Measurements from ENCODE around the gene ICAM4. TPM values are rescaled to one million over a fixed set of nuclear protein-coding genes. Genes with fewer than 3 reads are reported as not detected.
A peak's percentile ranks its signal among the peaks of the same experiment; 100 is the strongest.
"Not testable (repeated sequence)": the region's sequence is repeated elsewhere in the genome, so short reads cannot be mapped to it uniquely, and the experiment has no call there.

The ICAM4 gene
- total RNA-seq, 2 donors from 2014 or later = 0.42 to 0.85 TPM

- no peak for ATAC-seq
- no peak for DNase-seq
- intact Hi-C loops (cut with DNase I) = loop anchor here in 1 of 2 donors (5.0 kb wide), 1 partner anchor 60 kb away; the partner anchor contains the start of gene ICAM1
Observed at GRCh38 chr19:10332158-10332964, 45.6 kb downstream of the ICAM4 start.

DNA sequence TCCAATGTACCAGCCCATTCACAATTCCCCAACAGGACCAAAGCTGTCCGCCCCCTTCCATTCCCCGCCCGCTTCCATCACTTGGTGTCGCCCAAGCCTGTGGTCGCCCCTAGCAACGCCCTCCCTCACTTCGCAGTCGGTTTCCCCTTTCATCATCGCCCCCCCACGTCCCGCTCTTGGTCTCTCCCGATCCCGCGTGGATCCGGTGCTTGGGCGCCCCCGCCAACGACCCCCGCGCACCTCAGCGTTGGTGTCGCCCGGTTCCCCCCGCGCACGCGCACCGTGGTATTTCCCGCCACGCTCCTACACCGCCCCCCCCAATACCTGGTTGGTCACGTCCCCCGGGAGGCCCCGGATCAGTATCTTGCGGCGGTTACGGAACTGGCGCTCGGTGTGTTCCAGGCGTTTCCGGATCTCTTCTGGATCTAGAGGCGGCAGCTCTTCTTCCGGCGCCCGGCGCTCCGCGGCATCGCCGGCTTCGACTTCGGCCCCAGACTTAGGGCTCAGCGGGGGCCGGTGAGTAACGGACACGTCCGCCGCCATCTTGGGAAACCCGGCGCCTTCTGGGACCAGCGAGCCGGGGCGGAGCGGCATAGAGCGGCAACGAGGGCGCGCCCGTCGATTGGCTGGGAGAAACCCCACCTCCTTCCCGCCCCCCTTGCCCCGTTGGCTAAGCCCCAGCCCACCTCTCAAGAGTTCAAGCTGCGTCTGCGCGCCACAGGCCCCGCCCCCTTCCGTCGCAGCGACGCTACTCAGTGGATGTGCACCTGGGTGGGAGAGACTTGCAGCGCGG is 46.4 kb downstream of the ICAM4 start, which contains the start of gene RAVER1:
TSS of gene RAVER1 (minus strand) at position 565 of the 793 bp plus-strand sequence. CDS start at position 543, 22 bp downstream.
- DNase-seq (peak; percentile 99), ATAC-seq (peak; percentile 94 to 95)
- intact Hi-C loops (cut with DNase I) = loop anchor here in 1 of 2 donors (5.0 kb wide), 1 partner anchor 61 kb away; the partner anchor contains the start of gene ICAM1

DNA sequence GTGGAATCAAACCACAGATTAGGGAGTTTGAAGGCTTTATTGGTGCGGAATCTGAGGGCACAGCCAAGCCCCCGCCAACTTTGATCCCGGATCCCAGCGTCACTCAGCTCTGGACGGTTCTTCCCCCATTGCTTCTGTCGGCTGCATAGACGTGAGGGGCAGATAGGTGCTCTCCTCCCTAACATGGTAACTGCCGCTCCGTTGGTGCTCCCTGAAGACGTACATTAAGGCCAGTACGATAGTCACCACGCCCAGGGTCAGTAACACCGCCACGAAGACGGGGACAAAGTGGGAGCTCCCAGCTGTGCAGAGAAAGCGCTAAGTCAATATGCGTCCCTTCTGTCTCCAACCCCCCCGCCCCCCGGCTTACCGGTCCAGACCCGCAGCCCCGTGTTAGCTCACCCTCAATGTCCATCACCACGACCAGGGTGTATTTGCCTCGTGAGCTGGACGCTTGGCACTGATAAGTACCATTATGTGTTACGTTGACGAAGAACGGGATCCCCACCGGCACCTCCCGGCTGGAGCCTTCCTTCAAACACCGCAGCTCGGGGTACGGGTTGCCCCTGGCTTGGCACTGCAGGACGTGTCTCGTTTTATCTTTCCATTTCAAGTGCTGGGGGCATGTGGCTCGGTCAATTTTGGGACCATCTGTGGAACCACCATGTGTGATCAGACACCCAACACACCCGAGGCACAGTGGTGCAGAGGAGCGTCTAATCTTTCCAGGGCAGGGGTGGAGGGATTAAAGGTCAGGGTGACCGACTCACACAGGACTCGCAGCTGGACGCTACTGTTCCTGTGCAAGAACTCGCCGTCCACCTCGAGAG is 47.2 kb downstream of the ICAM4 start:
- ATAC-seq (peak in 1 of 2 donors; percentile 0), DNase-seq (no peak)
- intact Hi-C loops (cut with DNase I) = loop anchor here in 1 of 2 donors (5.0 kb wide), 1 partner anchor 62 kb away; the partner anchor contains the start of gene ICAM1

DNA sequence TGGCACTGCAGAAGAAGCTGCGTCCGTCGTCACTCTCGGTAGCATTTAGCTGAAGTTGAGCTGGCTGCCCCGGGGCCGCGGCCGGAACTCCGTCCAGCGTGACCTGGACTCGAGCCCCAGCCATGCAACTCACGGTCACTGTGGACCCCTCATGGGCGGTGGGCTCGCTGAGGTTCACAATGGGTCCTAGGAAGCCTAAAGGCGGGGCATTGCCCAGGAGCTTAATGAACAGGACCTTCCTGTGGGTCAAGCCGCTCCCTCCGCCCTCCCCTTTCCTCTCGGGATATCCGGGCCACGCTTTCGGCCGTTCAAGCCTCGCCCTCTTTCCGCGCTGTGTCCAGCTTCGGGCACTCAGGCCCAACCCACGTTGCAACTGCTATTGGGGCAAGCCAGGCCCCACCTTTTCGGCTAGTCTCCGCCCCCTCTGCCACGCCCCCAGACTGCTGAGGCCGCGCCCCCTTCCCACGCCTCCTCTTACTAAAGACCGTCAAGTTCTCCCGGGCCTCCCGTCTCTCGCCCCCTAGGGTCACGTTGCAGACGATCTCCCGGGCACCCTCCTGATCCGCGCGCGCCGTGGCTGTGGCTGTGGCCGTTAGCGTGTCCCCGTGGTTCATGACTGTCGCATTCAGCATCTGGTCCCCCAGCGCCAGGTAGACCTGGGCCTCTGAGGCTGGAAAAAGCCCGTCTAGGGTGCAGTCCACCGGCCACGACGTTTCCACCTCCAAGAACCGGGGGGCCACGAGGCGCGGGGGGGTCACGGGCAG is 48.0 kb downstream of the ICAM4 start:
- ATAC-seq = peak; percentile 85 to 89
- DNase-seq = peak; percentile 97
- intact Hi-C loops (cut with DNase I) = loop anchor here in 1 of 2 donors (5.0 kb wide), 2 partner anchors 43 to 62 kb away; partner anchors contain the start of gene ICAM1

- DNase-seq = no peak
- intact Hi-C loops (cut with DNase I) = loop anchor here in 1 of 2 donors (5.0 kb wide), 1 partner anchor 42 kb away; no protein-coding TSS in a partner anchor
- ATAC-seq = no peak
Observed at GRCh38 chr19:10335352-10335985, 48.7 kb downstream of the ICAM4 start.

GRCh38 chr19:10336725-10337124 is 50.0 kb downstream of the ICAM4 start:
- ATAC-seq, DNase-seq: not testable (repeated sequence)
- intact Hi-C loops (cut with DNase I) = loop anchor here in 1 of 2 donors (5.0 kb wide), 1 partner anchor 41 kb away; no protein-coding TSS in a partner anchor

Other genes with a start within 250 kb of the ICAM4 start
- gene SHFL, start 200.6 kb upstream of the ICAM4 start, total RNA-seq = 10 to 100 TPM; 11.4 to 18.7 TPM
- under 1 TPM in 1 of 2 donors, not detected in 1; 0.24 TPM for gene ANGPTL6, start 184.3 kb upstream of the ICAM4 start, total RNA-seq
- 10 to 100 TPM; 23.6 to 38.9 TPM for gene PPAN, start 180.6 kb upstream of the ICAM4 start, total RNA-seq
- gene P2RY11, start 175.3 kb upstream of the ICAM4 start, total RNA-seq = 10 to 100 TPM in 1 of 2 donors, 1 to 10 TPM in 1; 3.8 to 13.2 TPM
- 100 to 1,000 TPM; 136 to 148 TPM for gene EIF3G, start 167.1 kb upstream of the ICAM4 start, total RNA-seq
- gene DNMT1, start 92.0 kb upstream of the ICAM4 start, total RNA-seq = 10 to 100 TPM; 32.7 to 34.9 TPM
- gene S1PR2, start 55.6 kb upstream of the ICAM4 start, total RNA-seq = 10 to 100 TPM in 1 of 2 donors, 1 to 10 TPM in 1; 7.9 to 13.6 TPM
- gene MRPL4, start 34.7 kb upstream of the ICAM4 start, total RNA-seq = 10 to 100 TPM; 60.2 to 68.5 TPM
- 10 to 100 TPM; 12.0 to 28.5 TPM for gene ICAM1, start 15.8 kb upstream of the ICAM4 start, total RNA-seq
- under 1 TPM; 0.71 to 0.86 TPM for gene ICAM5, start 3.0 kb downstream of the ICAM4 start, total RNA-seq
- 1 to 10 TPM; 1.5 to 1.8 TPM for gene ZGLP1, start 22.9 kb downstream of the ICAM4 start, total RNA-seq
- gene FDX2, start 29.1 kb downstream of the ICAM4 start, total RNA-seq = 10 to 100 TPM; 14.1 to 18.2 TPM
- gene RAVER1, start 46.6 kb downstream of the ICAM4 start, total RNA-seq = 10 to 100 TPM; 14.0 to 19.3 TPM
- 10 to 100 TPM; 23.4 to 25.3 TPM for gene ICAM3, start 52.7 kb downstream of the ICAM4 start, total RNA-seq
- 10 to 100 TPM; 57.3 to 59.3 TPM for gene TYK2, start 93.6 kb downstream of the ICAM4 start, total RNA-seq
- 100 to 1,000 TPM; 130 to 156 TPM for gene CDC37, start 116.6 kb downstream of the ICAM4 start, total RNA-seq
- gene PDE4A, start 133.6 kb downstream of the ICAM4 start, total RNA-seq = 10 to 100 TPM; 13.5 to 13.7 TPM
- 10 to 100 TPM; 53.5 to 55.1 TPM for gene KEAP1, start 216.4 kb downstream of the ICAM4 start, total RNA-seq
- under 1 TPM; 0.21 to 0.29 TPM for gene S1PR5, start 230.5 kb downstream of the ICAM4 start, total RNA-seq

All from left cardiac atrium (tissue), 4 donors.